ENCODE results near the gene NME7. TPM values are rescaled to one million over a fixed set of nuclear protein-coding genes. Genes with fewer than 3 reads are reported as not detected.

NME7 gene
- total RNA-seq, 1 experiment from 2014 or later, result 13.8 TPM

DNA sequence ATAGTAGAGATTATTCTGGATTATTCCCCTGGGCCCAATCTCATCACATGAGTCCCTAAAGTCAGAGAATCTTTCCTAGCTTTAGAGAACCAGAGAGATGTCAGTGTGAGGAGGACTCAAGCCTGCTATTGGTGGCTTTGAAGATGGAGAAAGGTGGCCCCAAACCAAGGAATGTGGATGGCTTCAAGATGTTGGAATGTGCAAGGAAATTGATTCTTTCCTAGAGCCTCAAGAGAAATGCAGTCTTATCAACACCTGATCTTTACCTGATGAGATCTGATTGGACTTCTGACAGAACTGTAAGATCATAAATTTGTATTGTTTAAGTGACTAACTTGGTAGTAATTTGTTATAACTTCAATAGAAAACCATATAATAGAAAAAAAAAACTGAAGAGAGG is 51.0 kb downstream of the NME7 start (continued):
- TF ChIP-seq, protein P1, sequence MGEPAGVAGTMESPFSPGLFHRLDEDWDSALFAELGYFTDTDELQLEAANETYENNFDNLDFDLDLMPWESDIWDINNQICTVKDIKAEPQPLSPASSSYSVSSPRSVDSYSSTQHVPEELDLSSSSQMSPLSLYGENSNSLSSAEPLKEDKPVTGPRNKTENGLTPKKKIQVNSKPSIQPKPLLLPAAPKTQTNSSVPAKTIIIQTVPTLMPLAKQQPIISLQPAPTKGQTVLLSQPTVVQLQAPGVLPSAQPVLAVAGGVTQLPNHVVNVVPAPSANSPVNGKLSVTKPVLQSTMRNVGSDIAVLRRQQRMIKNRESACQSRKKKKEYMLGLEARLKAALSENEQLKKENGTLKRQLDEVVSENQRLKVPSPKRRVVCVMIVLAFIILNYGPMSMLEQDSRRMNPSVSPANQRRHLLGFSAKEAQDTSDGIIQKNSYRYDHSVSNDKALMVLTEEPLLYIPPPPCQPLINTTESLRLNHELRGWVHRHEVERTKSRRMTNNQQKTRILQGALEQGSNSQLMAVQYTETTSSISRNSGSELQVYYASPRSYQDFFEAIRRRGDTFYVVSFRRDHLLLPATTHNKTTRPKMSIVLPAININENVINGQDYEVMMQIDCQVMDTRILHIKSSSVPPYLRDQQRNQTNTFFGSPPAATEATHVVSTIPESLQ (CRISPR knock-in tag; IDR thresholded peaks at IDR 0.05), result no peak
- no peak for TF ChIP-seq MYBL2 (CRISPR knock-in tag; IDR thresholded peaks at IDR 0.05)
- TF ChIP-seq, protein P2, sequence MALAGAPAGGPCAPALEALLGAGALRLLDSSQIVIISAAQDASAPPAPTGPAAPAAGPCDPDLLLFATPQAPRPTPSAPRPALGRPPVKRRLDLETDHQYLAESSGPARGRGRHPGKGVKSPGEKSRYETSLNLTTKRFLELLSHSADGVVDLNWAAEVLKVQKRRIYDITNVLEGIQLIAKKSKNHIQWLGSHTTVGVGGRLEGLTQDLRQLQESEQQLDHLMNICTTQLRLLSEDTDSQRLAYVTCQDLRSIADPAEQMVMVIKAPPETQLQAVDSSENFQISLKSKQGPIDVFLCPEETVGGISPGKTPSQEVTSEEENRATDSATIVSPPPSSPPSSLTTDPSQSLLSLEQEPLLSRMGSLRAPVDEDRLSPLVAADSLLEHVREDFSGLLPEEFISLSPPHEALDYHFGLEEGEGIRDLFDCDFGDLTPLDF (CRISPR knock-in tag; IDR thresholded peaks at IDR 0.05), result no peak

DNA sequence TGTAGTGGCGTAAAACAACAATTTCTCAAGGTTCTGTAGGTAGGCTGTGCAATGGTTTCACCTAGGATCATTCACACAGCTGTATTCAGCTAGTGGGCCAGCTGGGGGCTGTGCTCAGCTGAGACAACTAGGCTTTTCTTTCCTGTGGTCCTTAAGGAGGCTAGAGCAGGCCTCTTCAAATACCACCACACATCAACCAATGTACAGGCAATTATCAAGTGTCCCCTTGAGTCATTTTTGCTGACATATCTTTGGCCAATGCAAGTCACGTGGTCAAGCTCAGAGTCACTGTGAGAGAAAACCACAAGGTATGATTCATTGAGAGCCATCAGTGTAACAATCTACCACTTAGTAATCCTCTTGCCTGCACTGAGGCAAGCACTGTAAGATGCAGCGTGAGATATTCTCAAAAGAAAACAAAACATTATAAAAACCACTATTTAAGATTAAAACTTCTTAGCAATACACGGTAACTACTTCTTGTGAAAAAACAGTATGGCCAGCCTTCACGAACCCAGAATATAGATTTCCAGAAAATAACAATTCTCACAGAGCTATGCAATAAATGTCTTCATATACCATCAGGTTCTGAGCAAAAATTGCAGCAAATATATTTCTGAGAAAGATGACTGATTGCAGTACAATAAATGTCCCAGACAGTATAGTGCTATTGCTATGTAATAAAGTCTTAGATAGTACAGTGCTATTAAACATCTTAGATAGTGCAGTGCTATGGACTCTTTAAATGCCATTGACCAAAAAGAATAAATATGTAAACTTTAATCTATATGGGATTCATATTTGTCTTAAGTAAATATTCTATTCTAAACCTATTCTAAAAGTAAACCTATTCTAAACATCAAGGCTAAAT is 55.3 kb downstream of the NME7 start:
- no peak for TF ChIP-seq TEAD4 (CRISPR knock-in tag; IDR thresholded peaks at IDR 0.05)
- TF ChIP-seq NR1H2 (CRISPR knock-in tag; IDR thresholded peaks at IDR 0.05), result no peak
- no peak for TF ChIP-seq NR2C2 (CRISPR knock-in tag; IDR thresholded peaks at IDR 0.05)
- TF ChIP-seq TCF7 (CRISPR knock-in tag; IDR thresholded peaks at IDR 0.05; ENCODE audit: low read depth), result no peak
- no peak for TF ChIP-seq ZNF263 (CRISPR knock-in tag; IDR thresholded peaks at IDR 0.05; ENCODE audit: low read depth)
- TF ChIP-seq, protein P3, sequence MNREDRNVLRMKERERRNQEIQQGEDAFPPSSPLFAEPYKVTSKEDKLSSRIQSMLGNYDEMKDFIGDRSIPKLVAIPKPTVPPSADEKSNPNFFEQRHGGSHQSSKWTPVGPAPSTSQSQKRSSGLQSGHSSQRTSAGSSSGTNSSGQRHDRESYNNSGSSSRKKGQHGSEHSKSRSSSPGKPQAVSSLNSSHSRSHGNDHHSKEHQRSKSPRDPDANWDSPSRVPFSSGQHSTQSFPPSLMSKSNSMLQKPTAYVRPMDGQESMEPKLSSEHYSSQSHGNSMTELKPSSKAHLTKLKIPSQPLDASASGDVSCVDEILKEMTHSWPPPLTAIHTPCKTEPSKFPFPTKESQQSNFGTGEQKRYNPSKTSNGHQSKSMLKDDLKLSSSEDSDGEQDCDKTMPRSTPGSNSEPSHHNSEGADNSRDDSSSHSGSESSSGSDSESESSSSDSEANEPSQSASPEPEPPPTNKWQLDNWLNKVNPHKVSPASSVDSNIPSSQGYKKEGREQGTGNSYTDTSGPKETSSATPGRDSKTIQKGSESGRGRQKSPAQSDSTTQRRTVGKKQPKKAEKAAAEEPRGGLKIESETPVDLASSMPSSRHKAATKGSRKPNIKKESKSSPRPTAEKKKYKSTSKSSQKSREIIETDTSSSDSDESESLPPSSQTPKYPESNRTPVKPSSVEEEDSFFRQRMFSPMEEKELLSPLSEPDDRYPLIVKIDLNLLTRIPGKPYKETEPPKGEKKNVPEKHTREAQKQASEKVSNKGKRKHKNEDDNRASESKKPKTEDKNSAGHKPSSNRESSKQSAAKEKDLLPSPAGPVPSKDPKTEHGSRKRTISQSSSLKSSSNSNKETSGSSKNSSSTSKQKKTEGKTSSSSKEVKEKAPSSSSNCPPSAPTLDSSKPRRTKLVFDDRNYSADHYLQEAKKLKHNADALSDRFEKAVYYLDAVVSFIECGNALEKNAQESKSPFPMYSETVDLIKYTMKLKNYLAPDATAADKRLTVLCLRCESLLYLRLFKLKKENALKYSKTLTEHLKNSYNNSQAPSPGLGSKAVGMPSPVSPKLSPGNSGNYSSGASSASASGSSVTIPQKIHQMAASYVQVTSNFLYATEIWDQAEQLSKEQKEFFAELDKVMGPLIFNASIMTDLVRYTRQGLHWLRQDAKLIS (CRISPR knock-in tag; IDR thresholded peaks at IDR 0.05; ENCODE audit: borderline replicate concordance), result no peak
- TF ChIP-seq PRRX2 (CRISPR knock-in tag; IDR thresholded peaks at IDR 0.05), result no peak
- no peak for TF ChIP-seq SOX15 (CRISPR knock-in tag; IDR thresholded peaks at IDR 0.05)
- peaks cover 14% of the 10 kb centered on the region for H3K4me1 Mint-ChIP-seq
- ChIA-PET CTCF (no interaction called here), POLR2A (no interaction called here)
- DNase-seq (ENCODE audit: low spot score) (no peak), ATAC-seq (no peak)
- no peak overlapping the region for H3K4me3 Mint-ChIP-seq
- peak overlapping the region; percentile 19 for H3K27ac Mint-ChIP-seq
- peaks cover 2% of the 10 kb centered on the region; the same call in 1 of the 2 replicates for H3K36me3 Mint-ChIP-seq
- no peaks in the 10 kb centered on the region for H3K27me3 Mint-ChIP-seq (ENCODE audit: low read depth)
- H3K9me3 Mint-ChIP-seq, result peaks cover 3% of the 10 kb centered on the region; the same call in 1 of the 2 replicates

DNA sequence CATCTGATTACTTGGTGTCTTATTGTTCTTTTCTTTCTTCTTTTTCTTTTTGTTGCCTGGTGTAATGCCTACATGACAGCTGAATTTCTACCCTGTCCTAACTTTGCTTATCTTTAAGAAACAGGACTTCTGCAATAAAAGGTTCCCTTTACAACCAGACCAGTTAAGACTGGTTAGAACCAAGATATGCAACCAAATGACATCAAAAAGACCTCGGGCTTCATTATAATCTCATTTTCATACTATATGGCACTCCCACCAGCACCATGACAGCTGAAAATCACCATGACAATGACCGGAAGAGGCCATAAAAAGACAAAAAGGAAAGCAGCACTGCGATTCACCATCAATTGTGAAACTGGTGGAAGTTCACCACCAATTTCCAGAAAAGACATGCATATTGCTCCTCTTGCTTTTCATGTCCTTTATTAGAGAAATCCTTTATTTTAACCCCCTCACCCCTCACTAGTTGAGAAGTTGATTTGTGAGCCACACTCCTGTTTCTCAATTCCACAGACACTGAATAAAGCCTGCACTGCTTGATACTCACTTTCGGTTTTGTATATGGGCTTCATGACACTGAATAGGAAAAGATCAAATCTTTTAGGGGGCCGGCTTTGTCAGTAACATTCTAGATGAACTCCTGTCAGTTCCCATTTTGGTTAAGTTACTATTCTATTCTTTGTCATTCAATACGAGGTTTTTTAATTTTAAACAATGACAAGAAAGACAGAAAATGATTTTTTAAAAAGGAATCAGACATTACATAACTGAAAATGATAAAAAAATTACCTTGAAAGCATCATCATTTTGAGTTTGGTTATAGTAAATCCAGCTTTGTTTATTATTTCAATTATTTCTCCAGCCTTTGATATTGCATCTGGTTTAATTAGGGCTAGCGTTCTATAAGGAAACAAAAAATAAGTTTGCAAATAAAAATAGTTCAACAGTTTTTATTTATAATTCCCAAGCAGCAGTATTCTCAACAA is 58.1 kb downstream of the NME7 start:
- Mint-ChIP-seq H3K4me3 (no peak overlapping the region), H3K36me3 (peaks cover 2% of the 10 kb centered on the region; the same call in 1 of the 2 replicates), H3K27me3 (ENCODE audit: low read depth) (no peaks in the 10 kb centered on the region), H3K27ac (0 out of 2 replicates have a peak overlapping the region, but pooled peaks have one; percentile 3), H3K4me1 (peaks cover 32% of the 10 kb centered on the region), H3K9me3 (peaks cover 3% of the 10 kb centered on the region; the same call in 1 of the 2 replicates)
- ATAC-seq (0 out of 2 replicates have a peak, but pooled peaks have one; percentile 22), DNase-seq (ENCODE audit: low spot score) (no peak)
- CTCF ChIA-PET, result interaction anchor here (1.1 kb wide), 1 partner anchor 59 kb away, joined by 3 read pairs; the partner anchor contains the start of genes BLZF1 and NME7
- POLR2A ChIA-PET, result no interaction called here
- TF ChIP-seq, protein P4, sequence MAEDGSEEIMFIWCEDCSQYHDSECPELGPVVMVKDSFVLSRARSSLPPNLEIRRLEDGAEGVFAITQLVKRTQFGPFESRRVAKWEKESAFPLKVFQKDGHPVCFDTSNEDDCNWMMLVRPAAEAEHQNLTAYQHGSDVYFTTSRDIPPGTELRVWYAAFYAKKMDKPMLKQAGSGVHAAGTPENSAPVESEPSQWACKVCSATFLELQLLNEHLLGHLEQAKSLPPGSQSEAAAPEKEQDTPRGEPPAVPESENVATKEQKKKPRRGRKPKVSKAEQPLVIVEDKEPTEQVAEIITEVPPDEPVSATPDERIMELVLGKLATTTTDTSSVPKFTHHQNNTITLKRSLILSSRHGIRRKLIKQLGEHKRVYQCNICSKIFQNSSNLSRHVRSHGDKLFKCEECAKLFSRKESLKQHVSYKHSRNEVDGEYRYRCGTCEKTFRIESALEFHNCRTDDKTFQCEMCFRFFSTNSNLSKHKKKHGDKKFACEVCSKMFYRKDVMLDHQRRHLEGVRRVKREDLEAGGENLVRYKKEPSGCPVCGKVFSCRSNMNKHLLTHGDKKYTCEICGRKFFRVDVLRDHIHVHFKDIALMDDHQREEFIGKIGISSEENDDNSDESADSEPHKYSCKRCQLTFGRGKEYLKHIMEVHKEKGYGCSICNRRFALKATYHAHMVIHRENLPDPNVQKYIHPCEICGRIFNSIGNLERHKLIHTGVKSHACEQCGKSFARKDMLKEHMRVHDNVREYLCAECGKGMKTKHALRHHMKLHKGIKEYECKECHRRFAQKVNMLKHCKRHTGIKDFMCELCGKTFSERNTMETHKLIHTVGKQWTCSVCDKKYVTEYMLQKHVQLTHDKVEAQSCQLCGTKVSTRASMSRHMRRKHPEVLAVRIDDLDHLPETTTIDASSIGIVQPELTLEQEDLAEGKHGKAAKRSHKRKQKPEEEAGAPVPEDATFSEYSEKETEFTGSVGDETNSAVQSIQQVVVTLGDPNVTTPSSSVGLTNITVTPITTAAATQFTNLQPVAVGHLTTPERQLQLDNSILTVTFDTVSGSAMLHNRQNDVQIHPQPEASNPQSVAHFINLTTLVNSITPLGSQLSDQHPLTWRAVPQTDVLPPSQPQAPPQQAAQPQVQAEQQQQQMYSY (CRISPR knock-in tag; IDR thresholded peaks at IDR 0.05), result no peak
- TF ChIP-seq NR2C2 (CRISPR knock-in tag; IDR thresholded peaks at IDR 0.05) (no peak), NR1H2 (CRISPR knock-in tag; IDR thresholded peaks at IDR 0.05) (no peak), KAT7 (CRISPR knock-in tag; IDR thresholded peaks at IDR 0.05; ENCODE audit: borderline replicate concordance) (no peak), FOXK1 (CRISPR knock-in tag; IDR thresholded peaks at IDR 0.05) (no peak)
- TF ChIP-seq, protein P5, sequence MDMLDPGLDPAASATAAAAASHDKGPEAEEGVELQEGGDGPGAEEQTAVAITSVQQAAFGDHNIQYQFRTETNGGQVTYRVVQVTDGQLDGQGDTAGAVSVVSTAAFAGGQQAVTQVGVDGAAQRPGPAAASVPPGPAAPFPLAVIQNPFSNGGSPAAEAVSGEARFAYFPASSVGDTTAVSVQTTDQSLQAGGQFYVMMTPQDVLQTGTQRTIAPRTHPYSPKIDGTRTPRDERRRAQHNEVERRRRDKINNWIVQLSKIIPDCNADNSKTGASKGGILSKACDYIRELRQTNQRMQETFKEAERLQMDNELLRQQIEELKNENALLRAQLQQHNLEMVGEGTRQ (CRISPR knock-in tag; IDR thresholded peaks at IDR 0.05), result no peak

Data from WTC11 (cell line).